HepG2 (cell line): ENCODE data around the gene TUFM.

ENCODE experiments used
- PITX1 ChIP-seq: sonication (generic); formaldehyde crosslinking; IDR thresholded peaks from 2 replicates; pipeline ENCODE4 v1.5.1; 2020; ENCODE audit warnings: mild to moderate bottlenecking, missing genetic modification reagents
- POLR2AphosphoS5 ChIP-seq: IDR thresholded peaks from 2 replicates; pipeline ENCODE4 v1.6.1; 2012; ENCODE audit warnings: low read depth, low read length

DNA sequence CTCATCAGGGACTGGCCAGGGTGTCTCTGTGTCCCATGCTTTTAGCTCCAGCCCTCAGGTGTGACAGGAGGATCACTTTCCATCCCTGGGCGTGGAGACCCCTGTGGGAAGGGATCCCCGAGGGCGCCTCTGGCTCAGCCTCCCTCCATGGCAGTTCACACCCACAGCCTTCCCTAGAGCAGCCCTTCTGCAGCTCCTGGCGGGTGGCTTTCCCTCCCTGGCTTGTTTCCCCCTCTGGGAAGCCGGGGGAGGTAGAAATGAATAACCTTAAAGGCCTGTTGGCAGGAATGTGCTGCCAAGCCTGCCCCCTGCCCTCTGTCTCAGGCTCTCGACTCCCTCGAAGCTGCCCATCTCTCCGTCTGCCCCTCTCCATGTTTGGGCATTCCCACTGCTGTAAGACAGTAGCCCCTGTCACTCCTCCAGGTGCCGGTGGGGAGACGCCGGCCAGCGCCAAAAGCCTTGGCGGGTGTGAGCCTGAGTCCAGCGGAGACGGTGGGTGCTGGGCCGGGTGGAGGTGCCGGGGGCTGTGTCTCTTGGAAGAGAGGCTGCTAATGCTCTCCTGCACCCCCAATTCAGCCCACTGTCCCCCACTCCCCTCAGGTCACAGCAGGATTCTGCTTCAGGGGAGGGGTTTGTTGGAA is 30.0 kb upstream of the TUFM start:
- TF ChIP-seq POLR2AphosphoS5, result no peak
- no peak for TF ChIP-seq PITX1
